GM18873 (cell line): ENCODE data around the gene HOGA1.

Experiments
- ATAC-seq: cut with Tn5 transposase; IDR thresholded peaks from one replicate; pipeline ENCODE4 v1.9.1; 2021; ENCODE audit warnings: mild to moderate bottlenecking, moderate library complexity, moderate number of reproducible peaks; ENCODE audit not compliant: unreplicated experiment, low FRiP score

The HOGA1 gene

GRCh38 chr10:97577701-97578100, 6.5 kb upstream of the HOGA1 start:
- no peak for ATAC-seq

- ATAC-seq: no peak
Measured at GRCh38 chr10:97578171-97578844, 5.9 kb upstream of the HOGA1 start.

- no peak for ATAC-seq
Measured at GRCh38 chr10:97580421-97581367, 3.5 kb upstream of the HOGA1 start.

- ATAC-seq: no peak
Measured at GRCh38 chr10:97582169-97582568, 2.0 kb upstream of the HOGA1 start.

GRCh38 chr10:97583476-97583875, 713 bp upstream of the HOGA1 start:
- ATAC-seq: no peak

GRCh38 chr10:97584798-97585438, 729 bp downstream of the HOGA1 start:
- no peak for ATAC-seq

GRCh38 chr10:97585439-97585811, 1.2 kb downstream of the HOGA1 start:
- no peak for ATAC-seq

- no peak for ATAC-seq
Measured at GRCh38 chr10:97587183-97587582, 3.0 kb downstream of the HOGA1 start.

- no peak for ATAC-seq
Measured at GRCh38 chr10:97589479-97589878, 5.3 kb downstream of the HOGA1 start, which contains the start of gene C10orf62. TSS of gene C10orf62 (plus strand) at chr10:97589721. CDS start at chr10:97589898, 177 bp downstream.

- ATAC-seq: no peak
Measured at GRCh38 chr10:97590082-97590747, 6.0 kb downstream of the HOGA1 start.

GRCh38 chr10:97590748-97591495, 6.7 kb downstream of the HOGA1 start:
- ATAC-seq: no peak

GRCh38 chr10:97593421-97593820, 9.2 kb downstream of the HOGA1 start:
- ATAC-seq: no peak

GRCh38 chr10:97596101-97597082, 12.2 kb downstream of the HOGA1 start:
- ATAC-seq: no peak

GRCh38 chr10:97597778-97598177, 13.6 kb downstream of the HOGA1 start:
- ATAC-seq: no peak

- ATAC-seq: no peak
Measured at GRCh38 chr10:97598407-97599271, 14.4 kb downstream of the HOGA1 start.

GRCh38 chr10:97599272-97599619, 15.1 kb downstream of the HOGA1 start:
- ATAC-seq: no peak

GRCh38 chr10:97600616-97601015, 16.4 kb downstream of the HOGA1 start:
- no peak for ATAC-seq
